NK-92 (cell line): Measurements from ENCODE around the gene HECTD4.
"Not testable (repeated sequence)": the region's sequence is repeated elsewhere in the genome, so short reads cannot be mapped to it uniquely, and the experiment has no call there.

Experiments used
- DNase-seq: peaks from one replicate; lab custom pipeline; 2025; ENCODE audit not compliant: unreplicated experiment; lab: John Stamatoyannopoulos, UW

HECTD4 gene, protein sequence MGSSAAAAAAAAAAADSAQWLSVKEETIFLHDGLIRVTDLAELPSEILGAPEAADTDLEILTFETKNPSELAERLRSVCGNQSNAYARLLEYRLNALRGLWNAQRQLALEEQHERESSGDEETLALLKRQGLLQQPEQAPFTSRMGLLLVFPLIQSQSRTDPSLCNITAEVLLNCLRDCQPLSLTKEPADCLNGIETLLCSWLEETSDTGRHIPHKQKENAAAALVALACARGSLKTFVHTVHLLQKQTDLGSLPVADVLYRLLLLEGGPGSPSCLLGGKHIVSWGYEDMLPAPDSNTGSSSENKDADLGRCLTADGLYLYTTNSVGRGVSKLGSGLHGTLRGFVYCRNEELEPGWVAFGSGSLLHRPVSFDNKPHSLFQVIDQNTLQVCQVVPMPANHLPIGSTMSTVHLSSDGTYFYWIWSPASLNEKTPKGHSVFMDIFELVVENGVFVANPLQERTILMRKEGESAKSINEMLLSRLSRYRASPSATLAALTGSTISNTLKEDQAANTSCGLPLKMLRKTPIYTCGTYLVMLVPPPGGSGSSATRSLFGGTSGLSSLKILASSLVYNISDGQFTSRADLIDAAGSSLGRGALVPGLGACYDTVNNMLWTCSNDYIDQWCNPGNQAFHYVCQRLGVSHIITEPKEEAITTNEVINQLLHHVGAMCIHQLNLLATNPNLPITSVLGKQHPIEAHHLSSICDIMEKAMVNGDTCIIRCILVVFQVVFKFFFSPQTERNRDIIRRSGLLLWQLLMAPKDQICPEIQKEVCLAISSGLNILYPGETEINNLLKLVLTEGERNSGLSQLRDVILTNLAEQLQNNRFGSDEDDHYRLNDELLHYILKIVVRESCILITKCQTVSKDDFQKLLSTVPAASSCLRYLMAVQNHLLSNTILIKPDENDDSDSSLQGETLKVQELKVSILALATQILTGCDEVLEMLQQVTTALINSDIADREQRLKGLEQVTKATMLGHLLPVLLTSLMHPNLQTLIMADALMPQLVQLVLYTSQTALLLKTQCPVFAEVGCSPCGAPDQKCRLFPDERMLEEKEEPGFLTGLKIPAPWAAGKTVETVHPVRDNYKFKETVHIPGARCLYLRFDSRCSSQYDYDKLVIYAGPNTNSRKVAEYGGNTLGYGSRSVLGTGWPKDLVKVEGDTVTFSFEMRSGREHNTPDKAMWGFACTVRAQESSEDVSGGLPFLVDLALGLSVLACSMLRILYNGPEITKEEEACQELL (N-terminal part only)

DNA sequence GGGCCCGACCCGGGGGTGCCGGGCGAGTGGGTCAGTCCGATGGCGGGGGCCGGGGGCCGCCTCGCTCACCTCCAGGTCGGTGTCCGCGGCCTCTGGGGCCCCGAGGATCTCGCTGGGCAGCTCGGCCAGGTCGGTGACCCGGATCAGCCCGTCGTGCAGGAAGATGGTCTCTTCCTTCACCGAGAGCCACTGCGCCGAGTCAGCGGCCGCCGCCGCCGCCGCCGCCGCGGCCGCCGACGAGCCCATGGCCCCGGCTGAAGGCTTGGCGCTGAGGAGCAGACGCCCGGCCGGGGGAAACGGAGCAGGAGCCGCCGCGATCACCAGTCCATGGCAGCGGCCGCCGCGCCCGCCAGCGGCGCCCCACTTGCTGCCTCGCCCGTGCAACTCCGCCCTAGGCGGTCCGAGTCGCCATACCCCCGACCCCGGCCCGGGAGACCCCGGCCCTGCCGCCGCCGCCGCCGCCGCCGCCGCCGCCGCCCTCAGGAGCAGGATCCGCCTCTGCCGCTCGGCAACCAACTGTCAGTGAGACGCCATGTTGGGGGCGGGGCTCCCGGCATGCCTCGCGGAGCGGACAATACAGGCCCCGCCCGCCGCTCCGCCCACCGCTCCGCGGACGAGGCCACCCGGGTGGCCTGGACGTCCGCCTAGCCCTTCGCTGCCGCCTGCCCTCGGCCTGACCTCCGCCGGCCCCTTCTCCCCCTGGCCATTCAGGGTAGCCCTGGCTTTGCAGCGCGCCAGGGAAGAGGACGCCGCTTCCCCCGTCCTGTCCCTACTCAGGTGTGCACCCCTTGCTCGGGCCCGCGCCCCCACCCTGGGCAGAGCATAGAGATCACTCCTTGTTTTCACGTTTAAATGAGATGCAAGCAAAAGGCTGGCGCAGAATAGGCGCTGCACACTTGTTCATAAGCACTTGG, at the start of gene HECTD4:
TSS of gene HECTD4 (minus strand) at position 549 of the 914 bp plus-strand sequence. CDS start at position 246, 303 bp downstream.
- peak; percentile 32 for DNase-seq

DNA sequence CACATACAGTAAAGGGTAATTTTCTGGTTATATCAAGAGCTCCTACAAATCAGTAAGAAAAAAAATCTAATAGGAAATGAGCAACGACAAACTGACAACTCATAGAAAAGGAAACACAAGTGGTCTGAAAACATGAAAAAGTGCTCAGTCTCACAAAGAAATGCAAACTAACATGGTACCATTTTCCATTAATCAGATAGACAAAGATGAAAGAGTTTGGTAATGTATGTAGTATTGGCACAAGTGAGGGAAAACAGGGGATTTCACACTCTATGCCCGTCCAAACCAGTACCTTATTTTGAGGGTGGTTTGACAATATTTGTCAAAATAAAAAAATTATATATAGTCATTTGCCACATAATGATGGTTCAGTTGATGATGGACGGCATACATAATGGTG, 49.7 kb upstream of the HECTD4 start:
- no peak for DNase-seq

DNA sequence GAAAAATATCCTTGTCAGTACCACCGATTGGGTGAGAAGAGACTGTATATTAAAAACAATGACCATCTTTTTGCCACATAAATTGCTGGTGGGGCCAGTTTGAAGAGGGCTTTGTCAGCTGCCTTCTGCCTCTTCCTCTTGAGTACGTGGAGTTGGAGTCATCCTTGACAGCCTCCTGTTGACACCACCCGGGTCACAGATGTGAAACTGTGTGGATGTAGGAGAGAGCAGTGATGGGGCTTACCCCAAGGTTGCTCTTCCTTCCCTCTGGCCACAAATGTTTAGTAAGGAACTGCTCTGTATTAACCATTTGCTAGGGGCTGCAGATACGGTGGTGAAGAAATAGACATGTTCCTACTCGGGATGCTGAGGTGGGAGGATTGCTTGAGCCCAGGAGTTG, 48.7 kb upstream of the HECTD4 start:
- DNase-seq: no peak

DNA sequence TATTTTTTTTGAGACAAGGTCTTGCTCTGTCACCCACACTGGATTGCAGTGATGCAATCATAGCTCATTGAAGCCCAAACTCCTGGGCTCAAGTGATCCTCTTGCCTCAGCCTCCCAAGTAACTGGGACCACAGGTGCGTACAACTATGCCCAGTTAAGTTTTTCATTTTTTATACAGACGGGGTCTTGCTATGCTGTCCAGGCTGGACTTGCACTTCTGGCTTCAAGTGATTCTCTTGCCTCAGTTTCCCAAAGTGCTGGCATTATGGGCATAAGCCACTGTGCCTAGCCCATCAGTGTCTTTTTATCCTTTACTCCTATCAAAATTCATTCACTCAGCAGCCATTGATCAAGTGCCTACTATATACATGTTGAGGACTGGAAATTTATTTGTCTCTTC, 45.5 kb upstream of the HECTD4 start:
- DNase-seq: no peak

DNA sequence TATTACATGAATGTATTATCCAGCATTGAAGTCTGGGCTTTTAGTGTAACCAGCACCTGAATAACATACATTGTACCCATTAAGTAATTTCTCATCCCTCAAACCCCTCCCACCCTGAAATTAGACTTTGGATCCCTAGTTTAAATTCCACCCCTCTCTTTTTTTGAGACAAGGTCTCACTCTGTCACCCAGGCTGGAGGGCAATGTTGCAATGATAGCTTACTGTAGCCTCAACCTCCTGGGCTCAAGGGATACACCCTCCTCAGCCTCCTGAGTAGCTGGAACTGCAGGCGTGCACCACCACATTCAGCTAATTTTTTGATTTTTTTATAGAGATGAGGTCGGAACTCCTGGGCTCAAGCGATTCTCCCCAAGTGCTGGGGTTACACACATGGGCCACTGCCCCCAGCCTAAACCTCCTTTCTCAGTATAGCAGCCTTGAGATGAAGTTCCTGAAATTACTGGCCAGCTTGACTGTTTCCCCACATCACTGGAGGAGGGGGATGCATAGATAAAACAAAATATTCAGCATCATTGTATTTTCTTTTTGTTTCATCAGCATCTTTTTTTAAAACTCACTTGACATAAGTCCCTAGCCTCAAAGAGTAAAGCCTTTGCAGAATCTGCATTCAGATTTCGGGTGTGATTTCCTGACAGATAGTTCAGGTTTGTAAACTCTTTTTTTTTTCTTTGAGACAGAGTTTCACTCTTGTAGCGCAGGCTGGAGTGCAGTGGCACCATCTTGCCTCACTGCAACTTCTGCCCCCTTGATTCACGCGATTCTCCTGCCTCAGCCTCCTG, 43.6 kb upstream of the HECTD4 start:
- no peak for DNase-seq

DNA sequence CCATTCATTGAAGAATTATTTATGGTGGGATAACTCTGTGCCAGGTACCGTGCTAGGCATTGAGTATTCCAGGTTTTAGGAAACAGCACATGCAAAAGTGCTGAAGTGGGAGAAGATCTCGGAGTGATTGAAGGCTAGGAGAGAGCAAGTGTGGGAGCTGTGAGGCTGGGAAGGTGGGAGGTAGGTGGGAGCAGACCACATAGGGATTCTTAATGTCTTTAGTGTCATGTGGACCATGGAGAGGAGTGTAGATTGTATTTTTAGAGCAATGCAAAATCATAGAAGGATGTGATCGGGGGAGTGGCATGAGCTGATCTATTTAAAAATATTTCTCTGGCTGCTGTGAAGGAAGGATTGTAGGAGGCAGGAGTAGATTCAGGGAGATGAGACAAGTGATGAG, 41.9 kb upstream of the HECTD4 start:
- no peak for DNase-seq

DNA sequence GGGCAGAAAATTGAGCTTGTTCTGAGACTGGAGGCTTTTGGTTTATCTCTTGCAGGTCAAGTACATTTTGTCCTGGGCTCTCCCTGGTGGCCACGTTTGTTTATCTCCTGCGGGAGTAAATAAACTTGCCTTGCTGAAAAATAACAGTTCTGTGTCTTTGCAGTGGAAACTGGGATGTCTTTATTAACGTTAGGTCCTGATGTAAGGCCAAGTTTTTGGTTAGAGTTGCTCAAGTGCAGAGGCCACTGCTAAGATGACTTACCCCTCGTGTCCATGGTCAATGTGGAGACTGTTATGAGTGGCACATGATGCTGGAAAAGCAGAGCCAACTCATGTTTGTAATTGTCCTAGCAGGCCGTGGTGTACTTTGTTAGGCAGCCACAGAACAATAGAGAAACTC, 40.3 kb upstream of the HECTD4 start:
- no peak for DNase-seq

DNA sequence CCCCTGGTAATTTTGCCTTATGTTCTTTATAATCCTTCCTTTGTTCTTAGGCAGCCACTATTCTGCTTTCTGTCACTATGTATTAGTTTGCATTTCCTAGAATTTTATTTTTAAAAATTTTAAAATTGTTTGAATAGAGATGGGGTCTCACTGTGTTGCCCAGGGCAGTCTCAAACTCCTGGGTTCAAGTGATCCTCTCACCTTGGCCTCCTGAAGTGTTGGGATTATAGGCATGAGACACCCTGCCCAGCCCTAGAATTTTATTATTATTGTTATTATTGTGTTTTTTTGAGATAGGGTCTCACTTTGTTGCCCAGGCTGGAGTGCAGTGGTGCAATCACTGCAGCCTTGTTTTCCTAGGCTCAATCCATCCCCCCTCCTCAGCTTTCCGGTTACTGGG, 39.1 kb upstream of the HECTD4 start:
- DNase-seq: no peak

DNA sequence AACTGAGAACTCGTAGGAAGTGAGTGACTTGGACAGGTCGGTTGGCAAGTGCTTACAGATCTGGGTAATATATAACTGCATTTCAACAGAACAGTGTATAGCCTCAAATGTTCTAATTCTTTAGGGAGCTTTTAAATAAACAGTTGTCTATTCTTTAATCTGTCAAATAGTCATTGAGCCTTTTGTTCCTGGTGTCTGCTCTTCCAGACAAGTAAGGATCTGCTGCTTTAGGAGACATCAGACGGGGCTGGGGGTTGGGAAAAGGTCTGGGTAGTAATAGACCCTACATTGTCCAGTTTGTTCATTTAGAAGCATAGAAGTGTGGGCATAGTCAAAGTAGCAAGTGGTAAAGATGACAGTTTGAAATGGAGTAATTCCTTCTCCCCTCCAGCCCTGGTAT, 38.5 kb upstream of the HECTD4 start:
- DNase-seq: no peak

DNA sequence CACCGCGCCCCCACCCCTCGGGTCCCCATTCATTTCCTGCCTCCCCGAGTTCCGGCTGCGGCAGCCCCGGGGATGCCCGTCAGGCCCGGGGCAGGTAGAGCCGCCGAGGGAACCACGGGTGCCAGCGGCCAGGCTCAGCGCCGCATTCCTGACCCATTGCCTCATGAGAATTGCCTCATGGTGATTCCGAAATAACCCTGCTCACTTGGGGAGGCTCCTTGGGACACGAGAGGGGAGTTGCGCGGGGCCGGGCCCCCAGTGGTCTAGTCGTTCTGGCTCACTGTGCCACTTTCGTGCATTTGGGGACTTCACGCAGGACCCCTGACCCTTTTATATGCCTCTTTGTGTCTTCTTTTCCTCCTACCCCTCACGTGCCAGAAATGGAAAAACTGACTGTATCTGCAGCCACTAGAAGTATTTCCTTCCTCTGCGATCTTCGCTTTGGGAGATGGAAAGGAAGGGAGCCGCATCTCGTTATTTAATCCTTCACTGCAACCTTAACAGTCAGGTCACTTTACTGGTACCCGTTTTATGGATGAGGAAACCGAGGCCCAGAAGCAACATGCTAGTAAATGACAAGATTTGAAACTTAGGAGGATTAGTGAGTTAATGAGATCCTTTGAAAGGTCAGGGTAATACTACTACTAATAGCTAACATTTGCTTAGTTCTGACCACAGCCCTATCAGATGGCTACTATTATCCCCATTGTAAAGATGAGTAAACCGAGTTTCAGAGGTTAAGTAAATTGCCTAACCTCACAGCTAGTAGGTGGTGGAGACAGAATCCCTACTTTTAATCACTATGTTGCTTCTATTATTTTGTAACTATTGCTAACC, 37.3 kb upstream of the HECTD4 start:
- no peak for DNase-seq

DNA sequence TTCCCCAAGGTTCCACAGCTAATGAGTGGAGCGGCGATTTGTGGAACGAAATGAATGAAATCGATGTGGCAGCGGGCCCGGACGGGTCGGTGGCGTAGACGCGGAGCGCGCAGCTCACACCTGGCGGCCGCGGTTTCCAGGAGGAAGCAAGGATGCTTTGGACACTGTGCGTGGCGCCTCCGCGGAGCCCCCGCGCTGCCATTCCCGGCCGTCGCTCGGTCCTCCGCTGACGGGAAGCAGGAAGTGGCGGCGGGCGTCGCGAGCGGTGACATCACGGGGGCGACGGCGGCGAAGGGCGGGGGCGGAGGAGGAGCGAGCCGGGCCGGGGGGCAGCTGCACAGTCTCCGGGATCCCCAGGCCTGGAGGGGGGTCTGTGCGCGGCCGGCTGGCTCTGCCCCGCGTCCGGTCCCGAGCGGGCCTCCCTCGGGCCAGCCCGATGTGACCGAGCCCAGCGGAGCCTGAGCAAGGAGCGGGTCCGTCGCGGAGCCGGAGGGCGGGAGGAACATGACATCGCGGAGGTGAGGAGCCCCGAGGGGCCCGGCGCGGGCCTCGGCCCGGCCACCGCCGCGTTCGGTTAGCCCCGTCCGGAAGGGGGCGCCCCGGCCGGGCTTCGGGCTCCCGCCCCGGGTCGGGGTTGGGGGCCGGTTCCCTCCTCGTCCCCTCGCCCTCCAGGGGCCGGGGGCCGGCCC, 36.5 kb upstream of the HECTD4 start, which contains the start of gene PTPN11:
TSS of gene PTPN11 (plus strand) at position 340 of the 689 bp plus-strand sequence. CDS start at position 505, 165 bp downstream.
- peak; percentile 24 for DNase-seq

DNA sequence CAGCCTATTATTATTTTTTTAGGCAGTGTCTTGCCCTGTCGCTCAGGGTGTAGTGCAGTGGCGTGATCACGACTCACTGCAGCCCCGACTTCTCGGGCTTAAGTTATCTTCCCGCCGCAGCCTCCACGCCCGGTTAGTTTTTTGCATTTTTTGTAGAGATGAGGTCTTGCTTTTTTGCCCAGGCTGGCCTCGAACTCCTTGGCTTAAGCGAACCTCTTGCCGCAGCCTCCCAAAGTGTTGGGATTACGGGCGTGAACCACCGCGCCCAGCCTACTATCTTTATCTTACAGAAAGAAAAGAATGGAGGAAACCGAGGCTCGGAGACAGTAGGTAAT, 36.0 kb upstream of the HECTD4 start:
- no peak for DNase-seq

DNA sequence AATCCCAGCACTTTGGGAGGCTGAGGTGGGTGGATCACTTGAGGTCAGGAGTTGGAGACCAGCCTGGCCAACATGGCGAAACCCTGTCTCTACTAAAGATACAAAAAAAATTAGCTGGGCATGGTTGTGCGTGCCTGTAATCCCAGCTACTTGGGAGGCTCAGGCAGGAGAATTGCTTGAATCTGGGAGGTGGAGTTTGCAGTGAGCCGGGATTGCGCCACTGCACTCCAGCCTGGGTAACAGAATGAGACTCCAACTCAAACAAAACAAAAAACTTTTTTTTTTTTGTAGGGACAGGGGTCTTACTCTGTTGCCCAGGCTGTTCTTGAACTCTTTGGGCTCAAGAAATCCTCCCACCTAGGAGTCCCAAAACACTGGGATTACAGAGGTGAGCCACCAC, 33.2 kb upstream of the HECTD4 start:
- DNase-seq: not testable (repeated sequence)

DNA sequence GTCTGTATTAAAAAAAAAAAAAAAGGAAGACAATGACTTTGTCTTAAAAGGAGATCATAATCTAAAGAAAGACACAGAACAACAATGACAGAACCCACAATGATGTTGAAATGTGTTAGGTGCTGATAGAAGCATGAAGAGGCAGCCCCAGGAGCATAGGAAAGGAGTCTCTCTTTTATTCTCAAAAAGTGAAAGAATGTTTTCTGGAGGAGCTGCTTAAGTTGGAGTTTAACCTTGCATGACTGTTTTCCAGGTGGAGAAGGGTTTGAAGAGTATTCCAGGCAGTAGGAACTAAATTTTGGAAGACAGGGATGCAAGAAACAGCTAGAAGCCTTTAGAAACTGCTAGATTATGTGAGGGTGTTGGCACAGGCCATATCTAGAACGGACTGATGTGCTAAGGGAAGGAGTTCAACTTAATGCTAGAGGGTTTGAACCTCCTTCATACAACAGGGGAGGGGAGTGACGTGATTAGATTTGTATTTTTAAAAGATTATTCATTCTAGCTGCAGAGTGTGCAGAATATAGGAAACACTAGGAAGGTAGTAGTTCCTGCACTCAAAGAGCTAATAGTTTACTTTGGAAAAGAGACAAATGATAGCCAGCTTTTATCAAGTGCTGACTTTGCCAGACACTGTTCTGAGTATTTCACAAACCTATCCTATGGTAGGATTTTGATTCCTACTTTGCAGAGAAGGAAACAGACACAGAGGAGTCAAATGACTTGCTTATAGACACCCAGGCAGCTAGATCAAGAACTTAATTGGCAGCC, 31.8 kb upstream of the HECTD4 start:
- no peak for DNase-seq

DNA sequence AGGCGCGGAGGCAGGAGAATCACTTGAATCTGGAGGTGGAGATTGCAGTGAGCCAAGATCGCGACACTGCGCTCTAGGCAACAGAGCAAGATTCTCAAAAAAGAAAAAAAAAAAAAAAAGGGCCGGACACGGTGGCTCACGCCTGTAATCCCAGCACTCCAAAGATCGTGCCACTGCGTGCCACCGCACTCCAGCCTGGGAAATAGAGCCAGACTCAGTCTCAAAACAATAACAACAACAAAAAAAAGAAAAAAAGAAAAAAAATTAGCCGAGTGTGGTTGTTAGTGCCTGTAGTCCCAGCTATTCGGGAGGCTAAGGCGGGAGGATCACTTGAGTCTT, 27.6 kb upstream of the HECTD4 start:
- DNase-seq: no peak

DNA sequence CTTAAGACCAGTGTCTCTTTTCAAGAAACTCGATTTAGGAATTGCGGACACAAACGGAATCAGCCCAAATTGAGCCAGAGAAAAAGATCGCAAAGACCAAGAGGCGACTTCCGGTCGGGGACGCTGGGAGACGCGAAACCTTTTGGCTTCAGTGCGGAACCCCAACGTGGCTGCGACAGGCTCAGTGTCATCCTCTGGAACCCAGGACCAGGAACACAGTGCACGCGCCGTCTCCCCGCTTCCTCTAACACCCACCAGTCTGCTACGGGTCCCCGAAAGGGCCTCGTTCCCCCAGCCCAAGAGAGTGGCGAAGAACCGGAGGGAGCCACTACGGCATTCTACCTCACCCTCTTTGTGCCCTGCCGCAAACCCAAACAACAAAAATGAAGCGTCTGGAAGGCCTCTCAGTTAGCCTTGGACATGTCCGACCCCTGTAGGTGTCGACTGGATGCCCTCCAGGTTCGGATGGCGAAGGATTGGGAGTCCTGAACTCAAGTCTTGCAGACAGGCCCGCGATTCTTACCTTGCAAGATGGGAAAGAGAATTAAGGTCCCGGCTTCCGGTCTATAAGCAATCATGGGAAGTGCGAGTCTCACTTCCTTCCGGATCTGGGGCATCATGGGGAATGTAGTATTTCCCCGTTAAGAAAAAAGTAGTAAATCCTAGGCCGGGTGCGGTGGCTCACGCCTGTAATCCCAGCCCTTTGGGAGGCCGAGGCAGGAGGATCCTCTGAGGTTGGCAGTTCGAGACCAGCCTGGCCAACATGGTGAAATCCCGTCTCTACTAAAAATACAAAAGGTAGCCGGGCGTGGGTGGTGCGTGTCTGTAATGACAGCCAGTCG, 27.1 kb upstream of the HECTD4 start, which contains the start of gene RPL6:
TSS of gene RPL6 (minus strand) at position 542 of the 842 bp plus-strand sequence. CDS start 949 bp downstream, outside the sequence.
- DNase-seq: no peak
